Transverse colon (tissue), 4 donors: ENCODE results near the gene PMP22. TPM values are rescaled to one million over a fixed set of nuclear protein-coding genes. Genes with fewer than 3 reads are reported as not detected.

ENCODE experiments used
- DNase-seq: peaks from one replicate; pipeline ENCODE4 v3.0.0-alpha.2; 2019
- H3K27ac ChIP-seq, 4 donors: fragments of 200-600 bp; sonication (generic); 2 replicates each; pipeline ENCODE4 v1.5.1; 2016 to 2018; ENCODE audit warnings: inconsistent platforms in 4 of 4
- H3K27me3 ChIP-seq: fragments of 200-600 bp; sonication (generic); 2 replicates; pipeline ENCODE4 v1.5.1; 2017; ENCODE audit warnings: inconsistent platforms
- H3K36me3 ChIP-seq, 4 donors: fragments of 200-600 bp; sonication (generic); 2 replicates each; pipeline ENCODE4 v1.5.1; 2017 to 2019; ENCODE audit warnings: inconsistent platforms in 4 of 4
- H3K4me1 ChIP-seq, 4 donors: fragments of 200-600 bp; sonication (generic); 2 replicates each; pipeline ENCODE4 v1.5.1; 2017 to 2020; ENCODE audit warnings: inconsistent platforms in 4 of 4
- H3K4me3 ChIP-seq, 4 donors: fragments of 200-600 bp; sonication (generic); 1 replicate in 1 of 4; 2 replicates in 3 of 4; pipeline versions ENCODE4 v1.5.1 to v1.6.1; 2017 to 2019; ENCODE audit warnings: inconsistent platforms in 4 of 4
- H3K9me3 ChIP-seq, 2 donors: fragments of 200-600 bp; sonication (generic); 2 replicates each; pipeline ENCODE4 v1.5.1; 2017 to 2019; ENCODE audit warnings: inconsistent platforms in 2 of 2
- EP300 ChIP-seq: sonication (generic); formaldehyde crosslinking; IDR thresholded peaks from one replicate; pipeline ENCODE4 v1.6.1; 2017; ENCODE audit warnings: antibody characterized with exemption, low read depth
- POLR2A ChIP-seq: fragments of 450-650 bp; IDR thresholded peaks from one replicate; pipeline ENCODE4 v1.6.1; 2016; ENCODE audit warnings: antibody characterized with exemption, mild to moderate bottlenecking, moderate library complexity
- POLR2AphosphoS5 ChIP-seq, 3 donors: sonication (generic); formaldehyde crosslinking; IDR thresholded peaks; one replicate each; pipeline ENCODE4 v1.6.1; 2016; ENCODE audit warnings: antibody characterized with exemption in 3 of 3
- WGBS, 2 donors: methylation state at CpG; one replicate each; pipeline ENCODE4 v1.1.5; 2018; ENCODE audit warnings: low coverage in 1 of 2; 5-methylcytosine and 5-hydroxymethylcytosine counted together
- in situ Hi-C, 4 donors: fragments of 200-750 bp; cut with MboI; loops; one replicate each; pipeline versions ENCODE4 v1.15.0 to v1.15.1; 2017; ENCODE audit warnings: low sequenced_read_pairs in 3 of 4, low pct_ligation_motif_present in 1 of 4, low pct_unique_long_range_greater_than_20kb in 1 of 4
- intact Hi-C: fragments of 100-400 bp; cut with DNase I; formaldehyde crosslinking; loops from one replicate; pipeline ENCODE4 v1.15.1; 2023; ENCODE audit warnings: low total_unique reads
- total RNA-seq, 4 donors: library from RNA; depleted of rRNA; stranded (reverse); fragments of >200 nt; gene quantifications; one replicate each; pipeline ENCODE4 v1.1.0, GENCODE V29; 2016
- TF ChIP-seq, protein P1 (sequence below), 5 experiments: fragments of 200-600 bp in 3 of 5; fragments of 450-650 bp in 2 of 5; sonication (generic) in 3 of 5; IDR thresholded peaks; 1 replicate in 2 of 5; 2 replicates in 3 of 5; pipeline ENCODE4 v1.5.1; 2016 to 2017; ENCODE audit warnings: antibody characterized with exemption in 5 of 5, inconsistent platforms in 3 of 5, mild to moderate bottlenecking in 2 of 5, moderate library complexity in 1 of 5

Gene PMP22
- total RNA-seq, 4 donors from 2014 or later = 23.9 to 70.9 (median 49.1) TPM

DNA sequence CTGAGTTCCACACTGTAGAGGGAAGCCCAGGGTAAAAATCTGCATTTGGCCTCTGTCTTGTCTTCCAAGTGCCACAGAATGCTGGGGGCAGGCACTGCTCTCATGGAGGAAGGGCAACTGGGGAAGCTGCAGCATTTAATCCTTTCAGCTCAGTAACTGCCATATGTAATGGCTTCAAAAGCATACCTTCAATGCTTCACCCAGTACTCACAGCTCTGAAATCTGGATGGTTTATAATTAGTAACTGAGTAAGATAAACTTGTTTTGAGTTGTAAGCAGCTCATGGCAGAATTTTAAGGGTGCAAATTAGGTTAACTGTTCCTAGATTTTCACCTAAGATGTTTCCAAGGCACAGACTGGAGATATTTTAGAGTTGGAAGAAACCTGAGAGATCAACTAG, 24.5 kb downstream of the PMP22 start:
- Histone ChIP-seq H3K36me3 (peaks cover 0 to 8% (median 0%) of the 10 kb centered on the region in 4 donors), H3K27me3 (no peaks in the 10 kb centered on the region), H3K4me1 (peaks cover 7 to 34% (median 10%) of the 10 kb centered on the region in 4 donors), H3K9me3 (no peaks in the 10 kb centered on the region), H3K27ac (no peak overlapping the region), H3K4me3 (no peak overlapping the region)
- intact Hi-C loops (no loop called here), in situ Hi-C loops (no loop called here)
- TF ChIP-seq POLR2AphosphoS5 (IDR thresholded peaks at IDR 0.05) (no peak), EP300 (no peak), POLR2A (no peak)
- TF ChIP-seq, protein P1, sequence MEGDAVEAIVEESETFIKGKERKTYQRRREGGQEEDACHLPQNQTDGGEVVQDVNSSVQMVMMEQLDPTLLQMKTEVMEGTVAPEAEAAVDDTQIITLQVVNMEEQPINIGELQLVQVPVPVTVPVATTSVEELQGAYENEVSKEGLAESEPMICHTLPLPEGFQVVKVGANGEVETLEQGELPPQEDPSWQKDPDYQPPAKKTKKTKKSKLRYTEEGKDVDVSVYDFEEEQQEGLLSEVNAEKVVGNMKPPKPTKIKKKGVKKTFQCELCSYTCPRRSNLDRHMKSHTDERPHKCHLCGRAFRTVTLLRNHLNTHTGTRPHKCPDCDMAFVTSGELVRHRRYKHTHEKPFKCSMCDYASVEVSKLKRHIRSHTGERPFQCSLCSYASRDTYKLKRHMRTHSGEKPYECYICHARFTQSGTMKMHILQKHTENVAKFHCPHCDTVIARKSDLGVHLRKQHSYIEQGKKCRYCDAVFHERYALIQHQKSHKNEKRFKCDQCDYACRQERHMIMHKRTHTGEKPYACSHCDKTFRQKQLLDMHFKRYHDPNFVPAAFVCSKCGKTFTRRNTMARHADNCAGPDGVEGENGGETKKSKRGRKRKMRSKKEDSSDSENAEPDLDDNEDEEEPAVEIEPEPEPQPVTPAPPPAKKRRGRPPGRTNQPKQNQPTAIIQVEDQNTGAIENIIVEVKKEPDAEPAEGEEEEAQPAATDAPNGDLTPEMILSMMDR (IDR thresholded peaks at IDR 0.05) = no peak
- no peak for DNase-seq

DNA sequence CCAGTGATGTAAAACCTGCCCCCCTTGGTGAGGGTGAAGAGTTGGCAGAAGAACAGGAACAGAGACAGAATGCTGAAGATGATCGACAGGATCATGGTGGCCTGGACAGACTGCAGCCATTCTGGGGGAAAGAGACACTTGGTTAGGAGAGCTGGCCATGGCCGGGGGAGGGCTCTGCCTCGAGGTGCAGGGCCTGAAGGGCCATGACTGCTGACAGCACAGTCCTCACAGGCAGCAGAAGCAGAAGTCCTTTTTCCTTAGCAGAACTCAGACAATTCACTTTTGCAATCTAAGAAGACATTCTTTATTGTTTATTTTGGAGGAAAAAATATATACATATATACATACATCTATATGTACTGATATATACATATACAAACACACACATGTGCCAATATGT, 25.6 kb downstream of the PMP22 start:
- no peaks in the 10 kb centered on the region for H3K27me3 ChIP-seq
- in situ Hi-C loops (no loop called here), intact Hi-C loops (no loop called here)
- DNase-seq = no peak
- WGBS, 2 donors = 90 to 91% methylated on average over 3 of the region's 3 CpGs
- no peak overlapping the region for H3K4me3 ChIP-seq
- no peak overlapping the region for H3K27ac ChIP-seq
- H3K36me3 ChIP-seq = peaks cover 0 to 8% (median 0%) of the 10 kb centered on the region in 4 donors
- peaks cover 5 to 29% (median 7%) of the 10 kb centered on the region in 4 donors for H3K4me1 ChIP-seq
- H3K9me3 ChIP-seq = no peaks in the 10 kb centered on the region
- TF ChIP-seq, protein P1 (IDR thresholded peaks at IDR 0.05) = no peak
- TF ChIP-seq EP300 (no peak), POLR2AphosphoS5 (IDR thresholded peaks at IDR 0.05) (no peak), POLR2A (no peak)

DNA sequence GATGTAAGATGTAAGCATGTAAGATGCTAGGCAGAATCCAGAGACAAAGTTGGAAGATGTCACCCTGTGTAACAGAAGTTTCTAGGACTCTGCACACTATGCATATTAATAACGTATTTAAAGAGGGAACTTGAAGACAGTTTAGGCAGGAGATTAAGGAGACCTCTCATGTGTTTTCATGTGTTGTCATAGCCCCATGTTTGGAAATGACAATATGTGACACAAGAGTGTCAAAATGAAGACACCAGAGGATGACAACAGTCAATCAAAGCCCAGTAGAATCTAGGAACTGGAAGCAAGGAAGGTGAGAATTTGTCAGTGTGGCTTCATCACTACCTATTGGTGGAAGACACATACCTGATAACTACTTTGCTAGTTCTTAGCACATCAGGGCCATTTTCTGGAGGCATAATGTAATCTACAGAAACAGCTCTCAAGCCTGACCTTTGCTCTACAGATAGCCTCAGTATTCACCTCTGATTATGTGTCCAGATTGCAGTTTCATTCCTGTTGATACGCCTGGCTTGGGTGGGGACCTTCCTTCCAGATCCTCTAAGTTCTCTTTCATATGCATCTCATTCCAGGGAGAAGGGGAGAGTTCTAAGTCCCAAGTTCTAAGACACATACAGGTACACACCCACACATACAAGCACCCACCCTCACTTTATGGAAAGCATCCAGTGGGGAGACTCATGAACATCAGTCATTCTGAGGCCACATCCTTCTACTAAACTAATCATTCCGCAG, 26.3 kb downstream of the PMP22 start:
- no peak overlapping the region for H3K4me3 ChIP-seq
- intact Hi-C loops (no loop called here), in situ Hi-C loops (no loop called here)
- no peaks in the 10 kb centered on the region for H3K27me3 ChIP-seq
- TF ChIP-seq, protein P1 (IDR thresholded peaks at IDR 0.05) = no peak
- TF ChIP-seq EP300 (no peak), POLR2AphosphoS5 (IDR thresholded peaks at IDR 0.05) (no peak), POLR2A (no peak)
- WGBS, 2 donors = 78 to 83% methylated on average over 2 to 3 of the region's 3 CpGs
- H3K27ac ChIP-seq = no peak overlapping the region
- peaks cover 7 to 29% (median 7%) of the 10 kb centered on the region in 4 donors for H3K4me1 ChIP-seq
- H3K9me3 ChIP-seq = no peaks in the 10 kb centered on the region
- no peak for DNase-seq
- peaks cover 0 to 8% (median 0%) of the 10 kb centered on the region in 4 donors for H3K36me3 ChIP-seq

DNA sequence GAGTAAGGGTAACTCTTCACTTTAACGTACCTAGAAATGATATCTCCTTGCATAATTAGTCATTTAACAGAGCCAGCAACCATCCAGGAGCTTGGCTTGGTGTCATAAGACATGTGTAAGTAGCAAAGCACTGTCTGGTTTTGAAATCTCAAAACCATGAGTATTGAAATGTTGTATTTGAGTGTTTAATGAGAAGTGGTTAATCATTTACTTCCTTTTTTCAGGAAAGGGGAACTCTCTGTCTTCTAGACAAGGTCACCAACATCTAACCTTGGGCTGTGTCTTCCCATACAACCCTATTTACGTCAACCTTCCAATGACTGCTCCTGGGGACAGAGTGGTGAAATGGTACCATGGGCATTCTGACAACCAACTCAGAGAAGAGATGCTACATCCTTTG, 27.1 kb downstream of the PMP22 start:
- intact Hi-C loops = no loop called here
- Histone ChIP-seq H3K4me1 (peaks cover 7 to 36% (median 15%) of the 10 kb centered on the region in 4 donors), H3K9me3 (no peaks in the 10 kb centered on the region), H3K4me3 (no peak overlapping the region), H3K36me3 (peaks cover 0 to 8% (median 0%) of the 10 kb centered on the region in 4 donors), H3K27me3 (no peaks in the 10 kb centered on the region), H3K27ac (no peak overlapping the region)
- 56 to 77% methylated on average over 1 to 2 of the region's 2 CpGs for WGBS, 2 donors
- TF ChIP-seq, protein P1 (IDR thresholded peaks at IDR 0.05) = no peak
- TF ChIP-seq POLR2A (no peak), EP300 (no peak), POLR2AphosphoS5 (IDR thresholded peaks at IDR 0.05) (no peak)
- DNase-seq = no peak
- in situ Hi-C loops = no loop called here
